Measurements from ENCODE around the gene ACKR1. TPM values are rescaled to one million over a fixed set of nuclear protein-coding genes. Genes with fewer than 3 reads are reported as not detected.

Gene ACKR1
- total RNA-seq, 4 donors from 2014 or later, result 128 to 363 (median 212) TPM

DNA sequence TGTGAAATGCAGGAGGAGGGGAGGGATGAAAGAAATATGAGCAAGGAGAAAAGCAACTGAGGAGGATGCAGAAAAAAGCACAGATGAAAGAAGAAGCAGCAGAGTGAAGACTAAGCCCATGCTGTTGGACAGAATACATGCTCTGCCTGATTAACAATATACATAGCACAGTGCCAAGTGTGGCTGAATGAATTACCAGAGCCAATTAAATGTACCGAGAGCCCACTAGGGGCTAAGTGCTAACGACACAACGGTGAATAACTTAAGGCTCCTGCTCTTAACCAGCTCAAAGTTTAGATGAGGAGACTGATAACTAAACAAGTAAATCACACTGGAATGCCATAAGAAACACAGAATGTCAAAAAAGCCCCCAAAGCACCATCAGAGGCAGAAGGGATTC is 17.6 kb upstream of the ACKR1 start:
- Histone ChIP-seq H3K4me3 (no peak overlapping the region), H3K27me3 (no peaks in the 10 kb centered on the region), H3K36me3 (peaks cover 0 to 6% (median 0%) of the 10 kb centered on the region in 3 donors), H3K4me1 (peaks cover 0 to 18% (median 0%) of the 10 kb centered on the region in 4 donors), H3K9me3 (no peaks in the 10 kb centered on the region), H3K27ac (no peak overlapping the region)
- no peak for DNase-seq (ENCODE audit: low spot score in 2 of 2)
- TF ChIP-seq EP300 (IDR thresholded peaks at IDR 0.05) (no peak), CTCF (IDR thresholded peaks at IDR 0.05) (no peak), POLR2A (IDR thresholded peaks at IDR 0.05) (no peak)
- 38 to 52% methylated on average over 3 of the region's 3 CpGs for WGBS, 2 donors

DNA sequence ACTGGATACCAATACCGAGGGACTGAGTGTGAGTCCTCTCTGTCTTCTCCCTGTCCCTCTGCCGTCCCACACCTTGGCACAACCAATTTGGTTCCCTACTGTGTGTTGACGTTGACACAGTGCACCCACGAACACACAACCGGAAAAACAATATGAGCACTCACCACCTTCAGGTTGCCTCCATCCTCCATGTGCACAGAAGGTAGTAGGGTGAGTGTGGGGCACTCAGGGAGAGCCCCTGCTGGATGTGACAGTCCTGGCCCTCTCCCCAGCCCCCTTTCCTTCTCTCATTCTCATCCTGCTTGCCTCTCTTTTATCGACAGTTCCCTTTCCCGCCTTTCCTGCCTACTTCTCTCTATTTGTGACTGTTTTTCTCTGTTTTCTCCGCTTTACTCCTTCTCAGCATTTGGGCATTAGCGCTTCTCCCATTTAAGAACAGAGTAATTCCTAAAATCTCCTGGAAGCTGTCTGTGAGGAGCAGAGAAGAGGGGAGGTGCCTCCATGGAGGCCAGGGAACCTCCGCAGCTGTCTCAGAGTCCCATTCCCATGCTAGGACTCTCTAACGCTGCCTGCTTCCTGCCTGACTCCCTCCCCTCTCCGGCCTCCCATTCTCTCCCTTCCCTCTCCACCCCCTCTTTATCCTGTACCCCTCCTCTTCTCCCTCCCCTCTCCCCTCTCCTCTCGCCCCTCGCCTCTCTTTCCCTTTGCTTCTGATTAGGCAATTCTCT is 16.9 kb upstream of the ACKR1 start:
- TF ChIP-seq CTCF (IDR thresholded peaks at IDR 0.05) (no peak), EP300 (IDR thresholded peaks at IDR 0.05) (no peak), POLR2A (IDR thresholded peaks at IDR 0.05) (no peak)
- whole genome bisulfite sequencing, 2 donors, result 32 to 37% methylated on average over 14 of the region's 14 CpGs

GRCh38 chr1:159188375-159188788 is 16.3 kb upstream of the ACKR1 start:
- WGBS, 2 donors, result 1% methylated on average over 24 of the region's 24 CpGs
- H3K27me3 ChIP-seq, result no peaks in the 10 kb centered on the region
- H3K4me3 ChIP-seq, result peak overlapping the region; percentile 6 to 47 (median 36)

More for the DNA sequence above, 16.9 kb upstream of the ACKR1 start:
- no peaks in the 10 kb centered on the region for H3K27me3 ChIP-seq
- peaks cover 0 to 14% (median 0%) of the 10 kb centered on the region in 3 donors for H3K36me3 ChIP-seq
- no peak for DNase-seq (ENCODE audit: low spot score in 2 of 2)
- H3K27ac ChIP-seq, result peak overlapping the region in 2 of 4 donors; percentile 7 to 11
- H3K4me1 ChIP-seq, result peaks cover 0 to 18% (median 0%) of the 10 kb centered on the region in 4 donors
- no peaks in the 10 kb centered on the region for H3K9me3 ChIP-seq
- H3K4me3 ChIP-seq, result peak overlapping the region; percentile 6 to 47 (median 36)

DNA sequence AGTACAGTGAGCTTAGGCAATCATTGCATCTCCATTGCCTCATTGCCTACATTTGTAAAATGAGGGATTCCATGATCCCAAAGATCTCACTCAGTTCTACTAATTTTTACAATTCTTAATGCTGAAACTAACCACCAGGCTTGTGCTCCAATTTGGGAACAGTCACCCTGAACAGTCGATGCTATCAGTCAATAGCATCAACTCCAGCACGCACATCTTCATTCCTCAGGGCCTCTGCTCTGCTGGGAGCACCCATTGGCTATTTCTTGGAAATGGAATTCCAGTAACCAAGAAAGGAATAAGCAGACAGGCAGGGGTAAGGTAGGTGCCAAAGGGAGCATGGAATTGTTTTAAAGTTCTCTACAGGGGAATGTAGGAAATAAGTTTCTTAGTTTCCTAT is 14.2 kb upstream of the ACKR1 start:
- Histone ChIP-seq H3K9me3 (no peaks in the 10 kb centered on the region), H3K27me3 (no peaks in the 10 kb centered on the region), H3K4me1 (peaks cover 0 to 18% (median 0%) of the 10 kb centered on the region in 4 donors), H3K4me3 (no peak overlapping the region), H3K36me3 (peaks cover 0 to 34% (median 0%) of the 10 kb centered on the region in 3 donors), H3K27ac (no peak overlapping the region)
- 86 to 90% methylated on average over 2 of the region's 2 CpGs for WGBS, 2 donors
- DNase-seq (ENCODE audit: low spot score in 2 of 2), result no peak
- TF ChIP-seq EP300 (IDR thresholded peaks at IDR 0.05) (no peak), CTCF (IDR thresholded peaks at IDR 0.05) (no peak), POLR2A (IDR thresholded peaks at IDR 0.05) (no peak)

More at GRCh38 chr1:159188375-159188788, 16.3 kb upstream of the ACKR1 start:
- Histone ChIP-seq H3K4me1 (peaks cover 0 to 18% (median 0%) of the 10 kb centered on the region in 4 donors), H3K9me3 (no peaks in the 10 kb centered on the region), H3K27ac (peak overlapping the region in 2 of 4 donors; percentile 7 to 11), H3K36me3 (peaks cover 0 to 20% (median 0%) of the 10 kb centered on the region in 3 donors)
- TF ChIP-seq POLR2A (IDR thresholded peaks at IDR 0.05) (no peak), CTCF (IDR thresholded peaks at IDR 0.05) (no peak), EP300 (IDR thresholded peaks at IDR 0.05) (no peak)
- DNase-seq (ENCODE audit: low spot score in 2 of 2), result peak in 1 of 2 donors; percentile 35

GRCh38 chr1:159196543-159196942 is 8.1 kb upstream of the ACKR1 start:
- WGBS, 2 donors, result 75 to 79% methylated on average over 5 of the region's 5 CpGs
- TF ChIP-seq CTCF (IDR thresholded peaks at IDR 0.05), result peak in 1 of 5 experiments; percentile 14
- no peak for TF ChIP-seq POLR2A (IDR thresholded peaks at IDR 0.05)
- no peak for TF ChIP-seq EP300 (IDR thresholded peaks at IDR 0.05)
- no peaks in the 10 kb centered on the region for H3K27me3 ChIP-seq
- H3K27ac ChIP-seq, result peak overlapping the region in 1 of 4 donors; percentile 27
- H3K36me3 ChIP-seq, result peaks cover 0 to 59% (median 0%) of the 10 kb centered on the region in 3 donors
- H3K4me3 ChIP-seq, result no peak overlapping the region
- H3K4me1 ChIP-seq, result peaks cover 0 to 18% (median 4%) of the 10 kb centered on the region in 4 donors
- H3K9me3 ChIP-seq, result no peaks in the 10 kb centered on the region
- no peak for DNase-seq (ENCODE audit: low spot score in 2 of 2)
